Measurements from ENCODE around the gene ATP2C2.
"Not testable (repeated sequence)": the region's sequence is repeated elsewhere in the genome, so short reads cannot be mapped to it uniquely, and the experiment has no call there.

The ATP2C2 gene

DNA sequence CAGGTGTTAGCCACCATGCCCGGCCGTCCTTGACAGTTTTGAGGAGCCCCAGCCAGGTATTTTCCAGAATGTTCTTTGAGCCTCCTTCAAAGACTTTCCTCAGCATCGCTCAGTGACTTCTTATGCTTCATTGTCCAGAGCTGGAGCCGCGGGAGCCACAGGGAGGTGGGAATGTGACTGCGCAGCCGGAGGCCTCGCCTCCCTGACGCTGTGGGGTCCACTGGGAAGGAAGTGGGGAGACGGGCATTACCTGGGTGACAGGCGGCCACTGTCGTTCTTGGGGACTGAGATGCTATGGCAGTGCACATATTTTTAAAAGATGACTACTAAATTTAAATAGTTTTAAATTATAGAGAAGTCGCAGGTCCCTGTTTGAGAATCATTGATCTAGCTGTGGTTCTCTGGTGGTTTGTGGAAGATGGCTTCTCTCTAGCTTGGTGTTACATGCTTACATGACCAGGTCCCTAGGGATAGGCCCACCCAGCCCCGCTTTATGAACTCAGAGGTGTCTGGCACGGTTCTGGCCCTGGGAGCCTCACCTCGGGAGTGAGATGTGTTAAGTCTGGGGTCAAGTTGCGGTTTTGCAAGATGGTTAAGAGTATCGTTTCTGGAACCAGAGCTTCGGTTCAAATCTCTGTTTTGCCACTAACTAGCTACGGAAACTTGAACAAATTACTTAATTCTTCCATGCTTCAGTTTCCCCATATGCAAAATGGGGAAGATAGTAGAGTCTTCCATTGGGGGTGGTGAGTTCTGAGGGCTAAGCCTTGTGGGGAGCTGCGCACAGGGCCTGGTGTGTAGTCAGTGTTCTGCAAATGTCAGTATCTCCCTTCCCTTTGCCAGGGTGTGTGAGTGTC, 53.0 kb downstream of the ATP2C2 start:
- no peak for DNase-seq

DNA sequence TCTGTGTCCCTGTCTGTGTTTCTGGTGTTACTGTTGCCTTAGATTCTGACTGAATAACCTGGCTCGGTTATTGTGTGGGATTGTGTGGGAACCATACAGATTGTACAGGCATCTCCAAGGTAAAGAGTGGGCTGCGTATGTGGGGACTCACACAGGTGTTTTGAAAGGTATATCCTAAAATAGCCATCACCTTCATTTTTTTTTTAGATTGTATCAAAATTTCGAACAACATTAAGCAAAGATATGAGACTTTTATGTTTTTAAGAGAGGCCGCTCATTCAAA, 53.5 kb downstream of the ATP2C2 start:
- no peak for DNase-seq

DNA sequence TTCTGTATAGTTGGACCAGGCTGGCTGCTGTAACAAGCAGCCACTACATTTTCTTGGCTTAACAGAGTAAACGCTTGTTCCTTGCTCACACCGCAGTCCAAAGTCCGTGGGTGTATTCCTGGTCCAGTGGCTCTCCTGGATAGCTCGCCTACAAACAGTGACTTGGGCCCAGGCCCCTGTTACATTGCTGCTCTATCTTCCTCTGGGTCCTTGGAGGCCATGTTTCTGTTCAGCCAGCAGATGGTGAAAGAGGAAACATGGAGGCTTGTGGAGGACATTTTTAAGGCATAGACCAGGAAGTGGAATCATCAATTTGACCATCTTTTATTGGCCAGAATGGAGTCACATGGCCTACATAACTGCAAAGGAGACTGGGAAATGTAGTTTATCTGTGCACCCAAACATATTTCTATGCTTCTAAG, 55.1 kb downstream of the ATP2C2 start:
- peak in 1 of 5 donors; percentile 40 for DNase-seq

DNA sequence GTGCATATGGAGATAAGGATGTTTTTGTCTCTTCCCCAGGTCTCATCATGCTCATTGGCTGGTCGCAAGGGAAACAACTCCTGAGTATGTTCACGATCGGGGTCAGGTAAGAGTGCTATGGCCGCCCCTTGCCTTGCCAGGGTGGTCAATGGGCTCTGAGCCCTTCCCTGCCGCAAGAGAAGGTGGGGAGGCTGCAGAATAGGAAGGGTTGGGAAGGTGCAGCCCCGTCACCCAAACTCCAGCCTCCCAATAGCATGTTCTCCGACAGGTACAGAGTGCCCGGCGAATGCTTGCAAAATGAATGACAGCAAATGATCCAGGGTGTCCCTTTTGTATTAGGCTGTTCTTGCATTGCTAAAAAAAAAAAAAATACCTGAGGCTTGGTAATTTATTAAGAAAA, 57.4 kb downstream of the ATP2C2 start:
- DNase-seq: no peak

GRCh38 chr16:84426804-84427203, 58.5 kb downstream of the ATP2C2 start:
- no peak for DNase-seq

- no peak for DNase-seq
These were observed 59.2 kb downstream of the ATP2C2 start for GRCh38 chr16:84427553-84427952.

- DNase-seq: no peak
These were observed 62.5 kb downstream of the ATP2C2 start for GRCh38 chr16:84430860-84431259.

DNA sequence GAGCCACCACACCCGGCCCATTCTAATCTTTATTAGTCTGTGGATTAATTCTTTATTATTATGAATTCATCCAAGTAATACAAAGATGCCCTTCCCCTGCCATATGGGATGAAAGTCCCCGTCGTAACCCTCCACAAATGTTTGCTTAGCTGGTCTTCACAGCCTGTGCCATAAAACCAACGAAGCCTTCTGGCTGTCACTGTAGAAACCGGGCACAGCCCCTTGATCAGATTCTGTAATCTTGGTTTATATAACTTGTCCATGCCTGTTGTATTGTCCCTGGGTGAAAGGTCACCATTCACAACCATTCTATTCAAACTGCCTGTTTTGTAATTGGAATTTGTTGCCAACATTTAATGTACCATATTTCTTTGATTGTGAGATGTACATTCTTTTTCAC, 66.5 kb downstream of the ATP2C2 start:
- no peak for DNase-seq

- DNase-seq: no peak
These were observed 67.9 kb downstream of the ATP2C2 start for GRCh38 chr16:84436196-84436595.

DNA sequence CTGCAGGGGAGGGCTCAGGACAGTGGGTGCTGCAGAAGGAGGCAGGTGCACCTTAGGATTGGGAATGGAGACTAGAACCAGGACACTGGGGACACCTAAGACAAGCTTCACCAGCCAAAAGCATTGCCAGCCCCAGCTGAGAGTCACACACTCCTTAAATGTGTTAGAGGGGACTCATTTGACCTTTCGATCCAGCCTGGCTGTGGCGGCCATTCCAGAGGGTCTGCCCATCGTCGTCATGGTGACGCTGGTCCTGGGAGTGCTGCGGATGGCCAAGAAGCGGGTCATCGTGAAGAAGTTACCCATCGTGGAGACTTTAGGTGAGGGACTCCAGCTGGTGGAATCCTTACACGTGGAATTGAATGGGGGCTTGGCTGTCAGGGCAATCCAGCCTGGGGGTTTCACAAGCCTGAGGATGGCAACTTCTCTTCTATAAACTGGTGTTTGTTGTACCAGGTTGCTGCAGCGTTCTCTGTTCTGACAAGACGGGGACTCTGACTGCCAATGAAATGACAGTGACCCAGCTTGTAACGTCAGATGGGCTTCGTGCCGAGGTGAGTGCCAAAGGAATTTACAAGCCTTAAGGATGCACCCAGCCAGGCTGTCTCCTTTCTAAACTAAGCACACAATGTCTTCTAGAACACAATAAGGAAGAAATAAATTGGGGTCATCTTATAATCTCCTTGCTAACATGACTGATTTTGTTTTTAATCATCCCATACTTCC, 70.8 kb downstream of the ATP2C2 start:
- DNase-seq: no peak

DNA sequence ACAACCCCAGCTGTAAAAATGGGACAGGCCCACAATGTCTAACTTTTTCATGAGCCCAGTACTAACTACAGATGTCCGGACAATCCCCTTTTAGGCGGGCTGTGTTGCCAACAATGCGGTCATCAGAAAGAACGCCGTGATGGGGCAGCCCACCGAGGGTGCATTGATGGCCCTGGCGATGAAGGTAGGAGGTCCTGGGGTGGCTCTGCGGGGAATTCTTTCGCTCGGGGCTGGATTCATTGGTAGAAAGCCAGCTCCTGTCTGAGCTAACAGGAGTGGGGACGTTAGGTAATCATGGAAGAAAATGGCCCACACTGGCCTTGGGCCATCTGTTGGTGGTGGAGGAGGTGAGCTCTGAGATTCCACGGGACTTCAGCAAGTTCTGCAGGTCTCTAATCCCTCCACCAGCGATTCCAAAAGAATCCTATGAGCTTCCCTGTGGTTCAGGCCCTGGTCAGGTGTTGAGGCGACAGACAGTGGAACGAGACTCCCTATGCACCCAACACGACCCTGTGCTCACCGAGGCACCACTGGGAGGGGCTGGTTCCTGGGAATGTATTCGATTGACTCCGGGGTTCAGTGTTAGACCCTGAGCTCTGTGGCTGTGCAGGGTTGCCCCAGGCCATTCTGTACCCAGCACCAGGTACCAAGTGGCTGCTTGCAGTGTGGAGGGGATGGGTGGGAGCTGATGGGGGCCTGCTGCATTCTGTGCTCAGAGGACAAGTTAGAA, 74.2 kb downstream of the ATP2C2 start:
- DNase-seq: no peak

GRCh38 chr16:84443166-84443802, 74.9 kb downstream of the ATP2C2 start:
- no peak for DNase-seq

DNA sequence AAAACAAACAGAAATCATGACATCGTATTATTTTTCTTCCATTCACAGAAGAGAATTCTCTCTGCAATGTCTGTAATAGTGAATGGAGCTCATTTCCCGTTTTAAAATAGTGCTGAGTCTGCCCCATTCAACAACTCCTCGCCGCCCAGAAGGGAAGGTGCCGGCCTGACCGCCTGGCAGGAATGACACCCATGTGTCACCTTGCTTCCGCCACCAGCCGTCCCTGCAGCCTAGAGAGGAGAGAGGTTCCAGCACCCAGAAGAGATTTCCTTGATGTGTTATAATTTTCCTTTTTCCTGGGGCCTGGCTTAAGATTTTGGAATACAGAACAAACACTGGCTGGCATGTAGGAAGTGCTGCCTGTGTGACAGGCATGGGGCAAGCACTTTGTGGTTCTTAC, 76.1 kb downstream of the ATP2C2 start:
- no peak for DNase-seq

DNA sequence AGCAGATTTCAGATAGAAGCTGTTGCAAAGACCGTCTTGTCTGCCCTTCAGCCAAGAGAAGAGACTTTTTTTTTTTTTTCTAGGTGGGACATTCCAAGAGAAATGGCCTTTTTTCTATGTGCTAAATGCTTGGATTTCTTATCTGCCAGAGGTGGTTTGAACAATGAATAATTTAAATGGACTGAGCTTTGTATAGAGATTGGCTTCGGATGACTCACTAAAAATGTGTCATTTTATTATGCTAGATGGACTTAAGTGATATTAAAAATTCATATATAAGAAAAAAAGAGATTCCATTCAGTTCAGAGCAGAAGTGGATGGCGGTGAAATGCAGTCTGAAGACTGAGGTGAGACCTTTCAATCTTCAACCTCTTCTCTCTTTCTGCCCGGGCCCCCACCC, 77.7 kb downstream of the ATP2C2 start:
- no peak for DNase-seq

GRCh38 chr16:84446596-84447392, 78.5 kb downstream of the ATP2C2 start:
- DNase-seq: no peak

- DNase-seq: no peak
These were observed 80.1 kb downstream of the ATP2C2 start for GRCh38 chr16:84448444-84448843.

GRCh38 chr16:84449156-84450140, 81.1 kb downstream of the ATP2C2 start:
- DNase-seq: no peak

- DNase-seq: no peak
These were observed 82.0 kb downstream of the ATP2C2 start for GRCh38 chr16:84450176-84450865.

DNA sequence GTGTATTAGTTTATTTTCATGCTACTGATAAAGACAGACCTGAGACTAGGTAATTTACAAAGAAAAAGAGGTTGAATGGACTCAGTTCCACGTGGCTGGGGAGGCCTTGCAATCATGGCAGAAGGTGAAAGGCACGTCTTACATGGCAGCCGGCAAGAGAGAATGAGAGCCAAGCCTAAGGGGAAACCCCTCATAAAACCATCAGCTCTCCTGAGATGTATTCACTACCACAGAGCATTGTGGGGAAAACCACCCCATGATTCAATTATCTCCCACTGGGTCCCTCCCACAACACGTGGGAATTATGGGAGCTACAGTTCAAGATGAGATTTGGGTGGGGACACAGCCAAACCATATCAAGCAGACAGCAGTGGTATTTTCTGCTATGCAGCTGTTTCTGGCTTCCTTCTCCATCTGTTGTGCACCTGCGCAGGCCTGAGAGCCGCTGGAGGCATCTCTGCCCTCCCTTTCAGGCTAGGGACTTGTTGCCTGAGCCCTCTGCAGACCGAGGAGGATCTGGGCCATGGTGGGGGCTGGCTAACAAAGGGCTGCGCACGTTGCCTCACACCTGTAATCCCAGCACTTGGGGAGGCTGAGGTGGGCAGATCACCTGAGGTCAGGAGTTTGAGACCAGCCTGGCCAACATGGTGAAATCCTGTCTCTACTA, 82.8 kb downstream of the ATP2C2 start:
- DNase-seq: not testable (repeated sequence)

GRCh38 chr16:84451781-84452180, 83.4 kb downstream of the ATP2C2 start:
- no peak for DNase-seq

Data from T-helper 1 cell (primary cell).